ENCODE results near the gene PDZRN3.

- no peak for TF ChIP-seq CTCF (IDR thresholded peaks at IDR 0.05)
- no peak for TF ChIP-seq POLR2A (IDR thresholded peaks at IDR 0.05)
Measured at GRCh38 chr3:73504239-73504638, 120.5 kb downstream of the PDZRN3 start.
